CD14-positive monocyte (primary cell): ENCODE data around the gene KRT13. TPM values are rescaled to one million over a fixed set of nuclear protein-coding genes. Genes with fewer than 3 reads are reported as not detected.

Experiments
- DNase-seq, 3 donors: peaks; one replicate each; pipeline ENCODE4 v3.0.0-alpha.2; 2011 to 2022
- H2AFZ ChIP-seq: 2 replicates; pipeline ENCODE4 v1.6.0; 2012; ENCODE audit warnings: mild to moderate bottlenecking, low read depth, low read length, inconsistent platforms; ENCODE audit not compliant: insufficient read depth, poor library complexity, severe bottlenecking
- H3K27ac ChIP-seq, 2 donors: 1 replicate in 1 of 2; 2 replicates in 1 of 2; pipeline ENCODE4 v1.5.1; 2012 to 2013; ENCODE audit warnings: low read length in 2 of 2, control low read depth in 1 of 2, inconsistent platforms in 1 of 2, low read depth in 1 of 2, mild to moderate bottlenecking in 1 of 2
- H3K27me3 ChIP-seq, 2 donors: one replicate each; pipeline versions ENCODE4 v1.6.0 to v1.6.1; 2011 to 2013; ENCODE audit warnings: low read length in 2 of 2; ENCODE audit not compliant: control insufficient read depth in 2 of 2, insufficient read depth in 2 of 2
- H3K36me3 ChIP-seq, 2 donors: replicated peaks in 1 of 2; 1 replicate in 1 of 2; 2 replicates in 1 of 2; pipeline versions ENCODE4 v1.5.1 to v1.6.1; 2012 to 2013; ENCODE audit warnings: low read length in 2 of 2, control low read depth in 1 of 2, inconsistent platforms in 1 of 2, mild to moderate bottlenecking in 1 of 2; ENCODE audit not compliant: insufficient read depth in 2 of 2, control insufficient read depth in 1 of 2
- H3K4me1 ChIP-seq, 2 donors: 1 replicate in 1 of 2; 2 replicates in 1 of 2; pipeline versions ENCODE4 v1.5.1 to v1.6.1; 2012 to 2013; ENCODE audit warnings: low read length in 2 of 2, control low read depth in 1 of 2, inconsistent platforms in 1 of 2, mild to moderate bottlenecking in 1 of 2, moderate library complexity in 1 of 2; ENCODE audit not compliant: insufficient read depth in 2 of 2, control insufficient read depth in 1 of 2
- H3K4me2 ChIP-seq: replicated peaks from 2 replicates; pipeline ENCODE3; 2012; ENCODE audit warnings: low read length, moderate library complexity, mild to moderate bottlenecking; ENCODE audit not compliant: poor library complexity, severe bottlenecking; ENCODE audit errors: extremely low read depth
- H3K4me3 ChIP-seq, 3 experiments: fragments of 200-600 bp in 1 of 3; sonication (generic) in 1 of 3; replicated peaks in 1 of 3; 1 replicate in 2 of 3; 2 replicates in 1 of 3; pipeline ENCODE4 v1.5.1; 2011 to 2013; ENCODE audit warnings: low read length in 3 of 3, mild to moderate bottlenecking in 3 of 3, control low read depth in 2 of 3, low read depth in 2 of 3, inconsistent platforms in 1 of 3, moderate library complexity in 1 of 3
- H3K79me2 ChIP-seq: 2 replicates; pipeline ENCODE4 v1.6.0; 2012; ENCODE audit warnings: mild to moderate bottlenecking, control low read depth, inconsistent platforms, low read length, moderate library complexity; ENCODE audit not compliant: insufficient read depth
- H3K9ac ChIP-seq: 2 replicates; pipeline ENCODE4 v1.6.0; 2017; ENCODE audit warnings: low read length, mild to moderate bottlenecking; ENCODE audit not compliant: insufficient read depth, poor library complexity, severe bottlenecking
- H3K9me3 ChIP-seq, 2 donors: replicated peaks in 1 of 2; 1 replicate in 1 of 2; 2 replicates in 1 of 2; pipeline versions ENCODE4 v1.5.1 to v1.6.1; 2012 to 2013; ENCODE audit warnings: low read length in 2 of 2, control low read depth in 1 of 2; ENCODE audit not compliant: control insufficient read depth in 1 of 2, insufficient read depth in 1 of 2
- H4K20me1 ChIP-seq: 2 replicates; pipeline ENCODE4 v1.6.0; 2012; ENCODE audit warnings: mild to moderate bottlenecking, low read length, control low read depth, moderate library complexity; ENCODE audit not compliant: insufficient read depth
- H3K27ac Mint-ChIP-seq, 7 donors: one replicate each; pipeline ENCODE4 v1.8.0; 2020; ENCODE audit warnings: mild to moderate bottlenecking in 7 of 7, mixed read lengths in 7 of 7, moderate library complexity in 6 of 7, inconsistent platforms in 2 of 7
- H3K27me3 Mint-ChIP-seq, 3 donors: one replicate each; pipeline ENCODE4 v1.8.0; 2021 to 2022; ENCODE audit warnings: low read depth in 3 of 3, mild to moderate bottlenecking in 3 of 3, mixed read lengths in 3 of 3, moderate library complexity in 3 of 3, inconsistent platforms in 1 of 3
- H3K36me3 Mint-ChIP-seq, 2 donors: one replicate each; pipeline ENCODE4 v1.8.0; 2020; ENCODE audit warnings: mixed read lengths in 2 of 2, inconsistent platforms in 1 of 2, mild to moderate bottlenecking in 1 of 2
- H3K4me1 Mint-ChIP-seq: one replicate; pipeline ENCODE4 v1.8.0; 2020; ENCODE audit warnings: mild to moderate bottlenecking, mixed read lengths
- H3K4me3 Mint-ChIP-seq, 2 donors: one replicate each; pipeline ENCODE4 v1.8.0; 2020; ENCODE audit warnings: mild to moderate bottlenecking in 2 of 2, mixed read lengths in 2 of 2, moderate library complexity in 1 of 2
- H3K9me3 Mint-ChIP-seq, 7 donors: one replicate each; pipeline ENCODE4 v1.8.0; 2020 to 2022; ENCODE audit warnings: mixed read lengths in 7 of 7, mild to moderate bottlenecking in 6 of 7, moderate library complexity in 6 of 7, inconsistent platforms in 2 of 7
- WGBS: methylation state at CpG from one replicate; pipeline ENCODE4 v1.1.5; 2013; ENCODE audit warnings: missing lambda C conversion rate; ENCODE audit not compliant: insufficient coverage; 5-methylcytosine and 5-hydroxymethylcytosine counted together
- intact Hi-C, 2 donors: fragments of 100-400 bp; cut with micrococcal nuclease; formaldehyde crosslinking; loops; one replicate each; pipeline versions ENCODE4 v1.15.0 to v1.15.1; 2023
- polyA plus RNA-seq, 3 donors: library from polyadenylated mRNA; depleted of rRNA in 1 of 3; unstranded in 2 of 3; stranded (reverse) in 1 of 3; fragments of 300-500 nt in 2 of 3; fragments of >200 nt in 1 of 3; fragmentation: Illumina TruSeq in 2 of 3; gene quantifications; 1 replicate in 2 of 3; 2 replicates in 1 of 3; pipeline ENCODE4 v1.2.3, GENCODE V29; 2012 to 2021
- TF ChIP-seq, protein P1 (sequence below): fragments of 200-600 bp; IDR thresholded peaks from one replicate; pipeline ENCODE4 v1.8.0; 2022; ENCODE audit warnings: antibody characterized with exemption, mild to moderate bottlenecking

The KRT13 gene
- polyA plus RNA-seq, 3 donors: not detected

DNA sequence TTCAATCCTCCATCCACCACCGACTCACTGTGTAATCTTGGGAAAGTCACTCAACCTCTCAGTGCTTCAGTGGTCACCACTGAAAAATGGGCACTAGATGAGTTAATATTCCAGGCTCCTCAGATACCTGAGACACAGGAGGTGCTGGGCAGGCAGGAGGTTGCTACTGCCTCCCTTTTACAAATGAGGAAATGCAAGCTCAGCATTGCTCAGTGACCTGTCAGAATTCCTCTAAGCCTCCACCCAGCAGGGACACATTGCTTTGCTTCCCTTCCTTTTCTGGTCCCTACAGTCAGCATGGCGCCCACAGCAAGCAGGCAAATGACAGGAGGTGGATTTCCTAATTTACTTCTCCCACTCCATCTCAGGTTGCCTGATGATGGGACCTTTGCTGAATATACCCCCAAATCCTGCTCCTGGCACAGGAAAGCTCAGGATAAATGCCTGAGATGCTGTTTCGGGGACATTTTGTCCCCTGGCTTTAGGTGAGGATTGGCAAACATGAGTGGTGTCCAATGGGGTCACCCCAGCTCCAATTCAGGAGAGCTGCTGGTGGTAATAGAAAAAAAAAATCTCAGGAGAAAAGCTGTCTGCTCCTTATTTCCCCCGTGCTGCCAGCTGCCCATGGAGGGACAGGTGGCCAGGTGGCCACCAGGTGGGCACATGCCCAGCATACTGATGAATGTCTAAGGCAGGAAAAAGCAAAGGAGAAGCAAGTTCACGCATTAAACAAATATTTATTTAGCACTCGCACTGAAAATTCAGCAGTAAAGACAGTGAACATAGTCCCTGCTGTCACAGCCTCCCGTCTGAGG is 5.0 kb upstream of the KRT13 start:
- H3K9ac ChIP-seq: no peak overlapping the region
- H2AFZ ChIP-seq: no peak overlapping the region
- 91% methylated on average over 4 of the region's 7 CpGs for WGBS
- Mint-ChIP-seq H3K4me1 (peaks cover 27% of the 10 kb centered on the region), H3K27me3 (peaks cover 3 to 11% (median 4%) of the 10 kb centered on the region in 3 donors), H3K9me3 (peaks cover 0 to 2% (median 0%) of the 10 kb centered on the region in 7 donors), H3K27ac (no peak overlapping the region), H3K4me3 (no peak overlapping the region), H3K36me3 (no peaks in the 10 kb centered on the region)
- peaks cover 32 to 39% of the 10 kb centered on the region in 2 donors for H3K4me1 ChIP-seq
- H4K20me1 ChIP-seq: no peaks in the 10 kb centered on the region
- no peaks in the 10 kb centered on the region for H3K79me2 ChIP-seq
- intact Hi-C loops: no loop called here
- TF ChIP-seq, protein P1, sequence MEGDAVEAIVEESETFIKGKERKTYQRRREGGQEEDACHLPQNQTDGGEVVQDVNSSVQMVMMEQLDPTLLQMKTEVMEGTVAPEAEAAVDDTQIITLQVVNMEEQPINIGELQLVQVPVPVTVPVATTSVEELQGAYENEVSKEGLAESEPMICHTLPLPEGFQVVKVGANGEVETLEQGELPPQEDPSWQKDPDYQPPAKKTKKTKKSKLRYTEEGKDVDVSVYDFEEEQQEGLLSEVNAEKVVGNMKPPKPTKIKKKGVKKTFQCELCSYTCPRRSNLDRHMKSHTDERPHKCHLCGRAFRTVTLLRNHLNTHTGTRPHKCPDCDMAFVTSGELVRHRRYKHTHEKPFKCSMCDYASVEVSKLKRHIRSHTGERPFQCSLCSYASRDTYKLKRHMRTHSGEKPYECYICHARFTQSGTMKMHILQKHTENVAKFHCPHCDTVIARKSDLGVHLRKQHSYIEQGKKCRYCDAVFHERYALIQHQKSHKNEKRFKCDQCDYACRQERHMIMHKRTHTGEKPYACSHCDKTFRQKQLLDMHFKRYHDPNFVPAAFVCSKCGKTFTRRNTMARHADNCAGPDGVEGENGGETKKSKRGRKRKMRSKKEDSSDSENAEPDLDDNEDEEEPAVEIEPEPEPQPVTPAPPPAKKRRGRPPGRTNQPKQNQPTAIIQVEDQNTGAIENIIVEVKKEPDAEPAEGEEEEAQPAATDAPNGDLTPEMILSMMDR: no peak
- no peaks in the 10 kb centered on the region for H3K36me3 ChIP-seq
- DNase-seq: no peak
- H3K27ac ChIP-seq: no peak overlapping the region
- H3K4me3 ChIP-seq: no peak overlapping the region
- no peaks in the 10 kb centered on the region for H3K9me3 ChIP-seq
- H3K27me3 ChIP-seq: no peaks in the 10 kb centered on the region
- no peak overlapping the region for H3K4me2 ChIP-seq

DNA sequence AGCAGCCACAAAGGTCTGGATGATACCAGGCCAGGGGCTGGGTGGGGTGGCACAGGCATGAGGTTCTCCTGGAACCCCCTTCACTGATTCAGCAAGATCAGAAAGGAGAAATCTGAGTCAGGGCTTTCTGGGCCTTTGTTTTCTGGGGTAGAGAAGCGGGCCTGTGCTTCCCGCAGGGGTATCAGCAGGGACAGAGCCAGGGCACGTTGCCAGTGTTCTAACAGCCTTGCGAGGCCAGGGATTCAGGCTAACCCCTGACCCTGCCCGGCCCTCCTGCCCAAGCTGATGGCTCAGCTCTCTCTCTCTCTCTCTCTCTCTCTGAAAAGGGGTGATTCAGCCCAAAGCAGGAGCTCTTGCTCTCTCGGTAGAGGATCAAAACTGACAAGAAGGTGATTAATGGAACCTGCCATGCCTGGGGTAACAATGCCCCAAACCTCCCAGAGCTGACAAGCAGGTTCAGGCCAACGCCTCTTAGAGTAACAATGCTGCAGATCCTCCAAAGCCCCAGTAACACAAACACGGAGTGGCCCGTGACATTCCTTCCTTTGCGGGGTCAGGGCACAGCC is 2.0 kb upstream of the KRT13 start:
- H3K79me2 ChIP-seq: no peaks in the 10 kb centered on the region
- H3K27me3 ChIP-seq: no peaks in the 10 kb centered on the region
- Mint-ChIP-seq H3K4me3 (no peak overlapping the region), H3K27me3 (peaks cover 3 to 9% (median 9%) of the 10 kb centered on the region in 3 donors), H3K36me3 (no peaks in the 10 kb centered on the region), H3K4me1 (peaks cover 15% of the 10 kb centered on the region), H3K9me3 (peaks cover 0 to 2% (median 0%) of the 10 kb centered on the region in 7 donors), H3K27ac (no peak overlapping the region)
- H3K9me3 ChIP-seq: no peaks in the 10 kb centered on the region
- H3K27ac ChIP-seq: no peak overlapping the region
- intact Hi-C loops: loop anchor here in 1 of 2 donors (10.0 kb wide), 1 partner anchor 593 kb away; no protein-coding TSS in a partner anchor
- no peaks in the 10 kb centered on the region for H3K36me3 ChIP-seq
- no peak overlapping the region for H3K4me3 ChIP-seq
- H3K4me2 ChIP-seq: no peak overlapping the region
- no peak for DNase-seq
- WGBS: 72% methylated on average over 10 of the region's 10 CpGs
- H2AFZ ChIP-seq: no peak overlapping the region
- H3K4me1 ChIP-seq: peaks cover 18 to 25% of the 10 kb centered on the region in 2 donors
- H4K20me1 ChIP-seq: no peaks in the 10 kb centered on the region
- no peak overlapping the region for H3K9ac ChIP-seq
- TF ChIP-seq, protein P1: no peak
